ENCODE measurements around the gene BIRC2. TPM values are rescaled to one million over a fixed set of nuclear protein-coding genes. Genes with fewer than 3 reads are reported as not detected.
A peak's percentile ranks its signal among the peaks of the same experiment; 100 is the strongest.

The BIRC2 gene
- total and polyA plus RNA-seq, 9 of the 15 experiments (the other 6 are each of a cell fraction or from before 2014, with no cell fraction given) = 14.3 to 45.9 (median 20.7) TPM

GRCh38 chr11:102384419-102385079 is 37.5 kb downstream of the BIRC2 start (continued):
- TF ChIP-seq, protein P1, sequence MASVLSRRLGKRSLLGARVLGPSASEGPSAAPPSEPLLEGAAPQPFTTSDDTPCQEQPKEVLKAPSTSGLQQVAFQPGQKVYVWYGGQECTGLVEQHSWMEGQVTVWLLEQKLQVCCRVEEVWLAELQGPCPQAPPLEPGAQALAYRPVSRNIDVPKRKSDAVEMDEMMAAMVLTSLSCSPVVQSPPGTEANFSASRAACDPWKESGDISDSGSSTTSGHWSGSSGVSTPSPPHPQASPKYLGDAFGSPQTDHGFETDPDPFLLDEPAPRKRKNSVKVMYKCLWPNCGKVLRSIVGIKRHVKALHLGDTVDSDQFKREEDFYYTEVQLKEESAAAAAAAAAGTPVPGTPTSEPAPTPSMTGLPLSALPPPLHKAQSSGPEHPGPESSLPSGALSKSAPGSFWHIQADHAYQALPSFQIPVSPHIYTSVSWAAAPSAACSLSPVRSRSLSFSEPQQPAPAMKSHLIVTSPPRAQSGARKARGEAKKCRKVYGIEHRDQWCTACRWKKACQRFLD (CRISPR knock-in tag; IDR thresholded peaks at IDR 0.05) = peak; percentile 51; the same call in 1 of the 2 replicates
- no peak for TF ChIP-seq GABPB2 (CRISPR knock-in tag; conservative IDR thresholded peaks at IDR 0.05)

DNA sequence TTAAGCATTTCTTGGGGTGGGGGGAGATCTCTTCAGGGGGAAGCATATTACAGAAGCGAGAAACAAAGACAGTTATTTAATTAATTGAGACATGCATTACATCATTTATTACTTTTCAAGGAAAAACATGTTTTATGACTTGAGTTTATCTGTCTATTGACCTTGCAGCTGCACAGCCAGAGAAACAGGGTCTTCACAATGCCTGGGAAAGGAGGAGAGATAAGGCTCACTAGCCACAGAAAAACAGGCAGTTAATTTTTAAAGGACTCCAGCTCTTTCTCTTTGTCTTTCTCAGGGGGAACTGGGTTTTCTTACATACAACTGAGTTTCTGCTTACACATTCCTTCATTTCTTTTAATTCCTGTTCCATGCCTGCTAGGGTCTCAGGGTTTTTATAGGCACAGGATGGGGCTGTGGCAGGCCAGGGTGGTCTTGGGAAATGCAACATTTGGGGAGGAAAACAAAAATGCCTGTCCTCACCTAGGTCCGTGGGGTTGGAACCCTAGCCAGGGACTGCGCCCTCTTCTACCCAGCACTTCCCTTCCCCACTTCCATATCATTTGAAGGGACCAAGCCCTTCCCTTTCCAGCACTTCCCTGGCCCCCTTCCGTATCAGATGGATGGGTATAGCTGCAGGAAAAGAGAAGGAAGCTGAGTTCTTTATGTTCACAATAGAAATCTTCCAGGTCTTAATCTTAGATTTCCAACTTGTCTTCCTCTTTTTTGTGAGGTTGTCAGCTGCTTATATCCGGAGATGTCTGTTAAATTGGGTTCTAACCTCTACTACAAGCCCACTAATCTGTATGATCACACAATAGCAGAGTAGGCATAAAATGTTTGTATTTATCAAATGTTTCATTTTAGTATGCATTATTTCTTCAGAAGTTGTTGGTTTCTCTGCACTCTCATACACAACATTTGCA is 38.3 kb downstream of the BIRC2 start:
- peak; percentile 24 for ATAC-seq
- Histone ChIP-seq H3K4me2 (ENCODE audit: insufficient read depth, low read length) (peak overlapping the region; percentile 60), H3K4me3 (no peak overlapping the region), H3K9ac (ENCODE audit: insufficient read depth in 1 of 2, low read depth in 2 of 2, low read length in 2 of 2) (peak overlapping the region; percentile 34 to 73; a peak in 3 of 4 replicates), H4K20me1 (replicated peaks; ENCODE audit: control insufficient read depth, insufficient read depth, low read length) (no peaks in the 10 kb centered on the region), H3K9me3 (replicated peaks; ENCODE audit: control insufficient read depth, insufficient read depth, low read depth, low read length) (peaks cover 3% of the 10 kb centered on the region; the same call in 1 of the 2 replicates), H3K79me2 (ENCODE audit: control insufficient read depth, insufficient read depth, low read length) (no peaks in the 10 kb centered on the region), H3K27me3 (ENCODE audit: control insufficient read depth in 2 of 2, insufficient read depth in 2 of 2, low read length in 2 of 2) (no peaks in the 10 kb centered on the region), H3K27ac (ENCODE audit: extremely low read depth, low read depth, low read length) (peak overlapping the region; percentile 76), H3K36me3 (ENCODE audit: control insufficient read depth, insufficient read depth, low read length) (peaks cover 18% of the 10 kb centered on the region), H3K9me1 (ENCODE audit: control insufficient read depth, insufficient read depth, low read length) (no peaks in the 10 kb centered on the region), H2AFZ (ENCODE audit: low read depth, low read length) (peak overlapping the region; percentile 85), H3K4me1 (replicated peaks in 1 of 2; ENCODE audit: control insufficient read depth in 2 of 2, insufficient read depth in 2 of 2, low read length in 2 of 2) (peaks cover 16 to 42% of the 10 kb centered on the region in 2 experiments; a peak in 4 of 5 replicates)
- intact Hi-C loops (cut with micrococcal nuclease) = loop anchor here (2.0 to 5.0 kb wide), 2 partner anchors 39 to 67 kb away; partner anchors contain the start of genes BIRC2 and TMEM123
- in situ Hi-C loops (cut with MboI) = no loop called here
- no TSS peak for BruUV-seq (replicated peaks)
- peak in 2 of 4 experiments; percentile 7 to 48 for DNase-seq (ENCODE audit: extremely low read depth in 1 of 4, low spot score in 3 of 4)
- ChIA-PET POLR2A (interaction anchor here (0.6 to 1.8 kb wide), 5 partner anchors 24 to 111 kb away, joined by 3 to 5 read pairs (median 3); no protein-coding TSS in a partner anchor), CTCF (ENCODE audit: low intra/inter-chr PET ratio) (no interaction called here)
- FAIRE-seq = no peak
- 4% methylated on average over 5 of the region's 5 CpGs for WGBS (ENCODE audit: insufficient coverage, low coverage, missing lambda C conversion rate)
- TF ChIP-seq VEZF1 (CRISPR knock-in tag; IDR thresholded peaks at IDR 0.05) (peak; percentile 43), NR4A1 (CRISPR knock-in tag; IDR thresholded peaks at IDR 0.05) (no peak), NR4A1 (tag; IDR thresholded peaks at IDR 0.05) (peak; percentile 21; the same call in 1 of the 2 replicates), ZNF140 (CRISPR knock-in tag; IDR thresholded peaks at IDR 0.05) (no peak), ZBTB17 (CRISPR knock-in tag; IDR thresholded peaks at IDR 0.05) (peak; percentile 47; the same call in 1 of the 2 replicates), ETV6 (IDR thresholded peaks at IDR 0.05; ENCODE audit: borderline replicate concordance in 1 of 2, low read depth in 2 of 2, low read length in 1 of 2) (0 out of 4 replicates have a peak, but pooled peaks of 1 of the 2 experiments have one; percentile 22), ETV6 (CRISPR knock-in tag; IDR thresholded peaks at IDR 0.05; ENCODE audit: borderline replicate concordance) (no peak), TAL1 (IDR thresholded peaks at IDR 0.05) (peak; percentile 50; the same call in 1 of the 2 replicates)
- TF ChIP-seq, protein P2, sequence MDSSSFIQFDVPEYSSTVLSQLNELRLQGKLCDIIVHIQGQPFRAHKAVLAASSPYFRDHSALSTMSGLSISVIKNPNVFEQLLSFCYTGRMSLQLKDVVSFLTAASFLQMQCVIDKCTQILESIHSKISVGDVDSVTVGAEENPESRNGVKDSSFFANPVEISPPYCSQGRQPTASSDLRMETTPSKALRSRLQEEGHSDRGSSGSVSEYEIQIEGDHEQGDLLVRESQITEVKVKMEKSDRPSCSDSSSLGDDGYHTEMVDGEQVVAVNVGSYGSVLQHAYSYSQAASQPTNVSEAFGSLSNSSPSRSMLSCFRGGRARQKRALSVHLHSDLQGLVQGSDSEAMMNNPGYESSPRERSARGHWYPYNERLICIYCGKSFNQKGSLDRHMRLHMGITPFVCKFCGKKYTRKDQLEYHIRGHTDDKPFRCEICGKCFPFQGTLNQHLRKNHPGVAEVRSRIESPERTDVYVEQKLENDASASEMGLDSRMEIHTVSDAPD (CRISPR knock-in tag; IDR thresholded peaks at IDR 0.05) = no peak

Data from K562 (cell line).